Uterus (tissue), 2 donors: ENCODE results near the gene WDR5.

Source experiments
- CTCF ChIP-seq, 4 experiments: fragments of 200-600 bp in 2 of 4; fragments of 450-650 bp in 2 of 4; sonication (generic) in 2 of 4; IDR thresholded peaks; one replicate each; pipeline ENCODE4 v1.5.1; 2016 to 2019; ENCODE audit warnings: antibody characterized with exemption in 4 of 4, mild to moderate bottlenecking in 2 of 4, moderate library complexity in 1 of 4
- POLR2A ChIP-seq, 2 donors: fragments of 450-650 bp; IDR thresholded peaks; one replicate each; pipeline ENCODE4 v1.6.1; 2016; ENCODE audit warnings: antibody characterized with exemption in 2 of 2, mild to moderate bottlenecking in 1 of 2, moderate library complexity in 1 of 2

DNA sequence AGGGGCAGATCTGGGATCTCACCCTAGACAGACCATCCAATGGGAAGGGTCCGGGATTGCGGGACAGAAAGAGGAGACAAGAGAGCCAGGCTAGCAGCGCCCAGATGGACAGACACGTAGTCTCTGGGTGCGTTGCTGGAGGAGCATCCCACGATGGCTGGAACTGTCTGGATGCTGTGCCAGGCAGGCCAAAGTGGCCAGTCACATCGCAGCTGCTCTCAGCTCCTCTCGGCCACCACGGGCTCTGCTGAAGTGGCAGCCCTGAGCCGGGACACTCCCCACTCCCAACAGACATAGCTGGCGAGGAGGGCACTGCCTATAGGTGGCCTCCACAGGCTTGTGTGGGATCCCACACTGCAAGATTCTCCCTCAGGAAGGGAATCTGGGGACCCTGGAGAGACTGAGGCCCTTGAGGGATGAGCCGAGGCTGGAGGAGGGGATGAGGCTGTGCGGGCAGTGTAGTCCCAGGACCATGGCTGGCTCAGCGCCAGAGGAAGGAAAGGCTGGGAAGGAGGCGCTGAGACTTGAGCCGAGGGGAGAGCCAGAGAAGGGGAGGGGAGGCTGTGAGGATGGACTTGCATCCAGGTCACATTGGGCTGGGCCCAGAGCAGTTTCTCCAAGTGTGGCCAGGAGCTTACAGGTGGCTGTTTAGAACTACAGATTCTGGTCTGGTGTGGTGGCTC lies 10.3 kb upstream of the WDR5 start:
- no peak for TF ChIP-seq CTCF (IDR thresholded peaks at IDR 0.05)
- TF ChIP-seq POLR2A (IDR thresholded peaks at IDR 0.05): no peak
